ENCODE measurements around the gene AKT3.
"Not testable (repeated sequence)": the region's sequence is repeated elsewhere in the genome, so short reads cannot be mapped to it uniquely, and the experiment has no call there.

The AKT3 gene

DNA sequence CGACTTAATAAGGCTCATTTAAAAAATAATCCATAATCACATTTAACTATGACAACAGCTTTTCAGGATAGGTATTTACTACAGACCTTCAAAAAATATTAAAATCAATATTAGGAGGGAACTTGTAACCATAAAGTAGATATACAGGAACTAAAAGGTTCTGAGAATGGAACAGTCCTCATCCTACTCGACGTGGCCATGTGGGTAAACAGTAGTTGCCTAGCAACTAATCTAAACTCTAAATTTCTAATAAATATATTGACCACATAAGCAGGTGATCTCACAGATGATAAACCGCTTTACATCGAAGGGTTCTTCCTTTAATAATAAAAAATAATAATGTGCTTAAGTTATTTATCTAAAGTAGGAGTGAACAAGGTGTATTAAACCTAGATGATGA lies 7.9 kb downstream of the AKT3 start:
- in situ Hi-C loops (cut with MboI; ENCODE audit: low sequenced_read_pairs), result no loop called here

- in situ Hi-C loops (cut with MboI; ENCODE audit: low sequenced_read_pairs), result no loop called here
Measured at GRCh38 chr1:243841507-243841906, 8.5 kb downstream of the AKT3 start.

DNA sequence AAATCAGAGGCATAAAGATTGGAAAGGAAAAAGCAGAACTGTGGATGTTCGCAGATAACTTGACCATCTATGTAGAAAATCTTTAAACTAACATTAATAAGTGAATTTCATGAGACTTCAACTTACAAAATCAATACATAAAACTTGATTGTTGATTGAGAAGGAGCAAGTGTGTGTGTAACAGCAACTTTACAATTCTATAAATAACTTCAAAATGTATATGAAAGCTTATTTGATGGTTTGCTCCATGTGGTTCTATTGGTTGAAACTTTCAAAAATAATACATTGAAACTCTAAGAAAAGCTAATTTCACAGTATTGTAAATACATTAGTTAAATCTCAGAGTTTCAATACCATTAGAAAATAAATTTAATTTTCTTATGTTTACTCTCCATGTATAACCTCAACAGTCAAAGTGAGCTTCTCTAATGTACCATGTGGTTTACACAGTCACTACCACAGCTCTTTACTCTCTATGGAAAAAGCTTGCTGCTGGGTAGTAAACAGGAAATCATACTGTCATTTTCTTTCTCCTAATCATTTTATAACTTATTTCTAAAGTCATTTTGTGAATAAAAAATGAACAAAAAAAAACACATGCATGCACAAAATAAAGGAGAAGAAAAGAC lies 12.0 kb downstream of the AKT3 start:
- in situ Hi-C loops (cut with MboI; ENCODE audit: low sequenced_read_pairs), result no loop called here

DNA sequence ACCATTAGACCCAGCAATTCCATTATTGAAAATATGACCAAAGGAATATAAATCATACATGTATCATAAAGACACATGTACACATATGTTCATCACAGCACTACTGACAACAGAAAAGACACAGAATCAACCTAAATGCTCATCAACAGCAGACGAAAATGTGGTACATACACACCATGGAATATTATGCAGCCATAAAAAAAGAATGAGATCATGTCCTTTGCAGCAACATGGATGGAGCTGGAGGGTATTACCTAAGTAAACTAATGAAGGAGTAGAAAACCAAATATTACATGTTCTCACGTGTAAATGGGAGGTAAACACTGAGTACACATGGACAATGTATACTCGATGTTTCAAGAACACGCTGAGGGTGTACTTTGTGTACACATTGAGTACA lies 15.9 kb downstream of the AKT3 start:
- in situ Hi-C loops (cut with MboI; ENCODE audit: low sequenced_read_pairs), result no loop called here

DNA sequence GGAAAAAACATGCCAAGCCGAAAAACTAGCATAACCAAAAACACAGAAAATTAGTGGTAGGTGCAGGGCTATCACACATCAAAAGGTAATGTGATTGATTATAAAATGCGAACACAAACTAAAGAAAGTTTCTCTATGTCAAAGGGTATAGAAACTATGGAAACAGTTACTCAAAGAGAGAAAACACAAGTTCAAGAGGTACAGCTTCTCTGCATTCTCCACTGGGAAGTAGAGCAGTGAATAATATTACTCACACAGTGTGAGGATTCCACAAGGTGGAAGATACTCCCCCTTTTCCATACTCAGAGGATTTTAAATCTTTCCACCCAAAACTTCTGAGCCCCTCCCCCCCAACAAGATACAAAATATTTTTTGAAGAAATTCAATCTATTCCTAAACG lies 18.6 kb downstream of the AKT3 start:
- in situ Hi-C loops (cut with MboI; ENCODE audit: low sequenced_read_pairs), result no loop called here

DNA sequence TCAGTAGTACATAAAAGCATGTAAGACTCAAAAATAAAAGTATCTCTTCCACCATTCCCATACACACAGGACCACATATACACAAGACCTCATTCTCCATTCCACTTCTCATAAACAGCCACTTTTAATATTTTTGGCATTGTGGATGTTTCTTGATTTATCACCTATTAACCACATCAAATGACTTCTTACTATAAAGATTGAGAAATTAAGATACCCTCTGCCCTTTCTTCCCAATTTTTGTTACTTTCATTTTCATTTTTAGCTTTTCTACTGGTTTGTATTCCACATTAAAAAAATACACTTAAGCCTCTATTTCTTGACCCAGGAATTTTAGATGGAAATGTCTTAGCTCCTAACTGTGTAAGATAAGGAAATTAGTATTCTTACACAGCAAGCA lies 22.8 kb downstream of the AKT3 start:
- in situ Hi-C loops (cut with MboI; ENCODE audit: low sequenced_read_pairs), result no loop called here

DNA sequence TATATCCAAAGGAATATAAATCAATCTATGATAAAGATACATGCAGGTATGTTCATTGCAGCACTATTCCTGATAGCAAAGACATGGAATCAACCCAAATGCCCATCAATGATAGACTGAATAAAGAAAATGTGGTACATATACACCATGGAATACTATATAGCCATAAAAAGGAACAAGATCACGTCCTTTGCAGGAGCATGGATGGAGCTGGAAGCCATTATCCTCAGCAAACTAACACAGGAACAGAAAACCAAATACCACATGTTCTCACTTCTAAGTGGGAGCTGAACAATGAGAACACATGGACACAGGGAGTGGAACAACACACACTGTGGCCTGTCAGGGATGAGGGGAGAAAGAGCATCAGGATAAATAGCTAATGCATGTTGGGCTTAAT lies 25.1 kb downstream of the AKT3 start:
- in situ Hi-C loops (cut with MboI; ENCODE audit: low sequenced_read_pairs), result not testable (repeated sequence)

- in situ Hi-C loops (cut with MboI; ENCODE audit: low sequenced_read_pairs), result no loop called here
Measured at GRCh38 chr1:243821177-243821680, 28.8 kb downstream of the AKT3 start.

DNA sequence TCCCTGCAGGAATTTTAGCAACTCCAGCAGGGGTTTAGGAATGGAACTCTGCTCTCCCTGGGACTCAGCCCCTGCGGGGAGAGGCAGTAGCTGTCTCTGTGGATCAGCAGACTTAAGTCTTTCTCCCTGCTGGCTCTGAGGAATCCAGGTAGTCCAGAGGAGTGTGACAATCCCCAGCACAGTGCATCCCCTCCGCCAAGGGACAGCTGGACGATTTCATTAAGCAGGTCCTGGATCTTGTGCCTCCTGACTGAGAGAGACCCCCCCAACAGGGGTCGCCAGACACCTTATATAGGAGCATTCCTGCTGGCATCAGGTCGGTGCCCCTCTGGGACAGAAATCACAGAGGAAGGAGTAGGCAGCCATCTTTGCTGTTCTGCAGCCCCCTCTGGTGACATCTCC lies 30.6 kb downstream of the AKT3 start:
- in situ Hi-C loops (cut with MboI; ENCODE audit: low sequenced_read_pairs), result no loop called here

- in situ Hi-C loops (cut with MboI; ENCODE audit: low sequenced_read_pairs), result no loop called here
Measured at GRCh38 chr1:243818978-243819377, 31.1 kb downstream of the AKT3 start.

GRCh38 chr1:243814718-243815117 lies 35.3 kb downstream of the AKT3 start:
- in situ Hi-C loops (cut with MboI; ENCODE audit: low sequenced_read_pairs), result no loop called here

GRCh38 chr1:243807346-243807745 lies 42.7 kb downstream of the AKT3 start:
- in situ Hi-C loops (cut with MboI; ENCODE audit: low sequenced_read_pairs), result not testable (repeated sequence)

DNA sequence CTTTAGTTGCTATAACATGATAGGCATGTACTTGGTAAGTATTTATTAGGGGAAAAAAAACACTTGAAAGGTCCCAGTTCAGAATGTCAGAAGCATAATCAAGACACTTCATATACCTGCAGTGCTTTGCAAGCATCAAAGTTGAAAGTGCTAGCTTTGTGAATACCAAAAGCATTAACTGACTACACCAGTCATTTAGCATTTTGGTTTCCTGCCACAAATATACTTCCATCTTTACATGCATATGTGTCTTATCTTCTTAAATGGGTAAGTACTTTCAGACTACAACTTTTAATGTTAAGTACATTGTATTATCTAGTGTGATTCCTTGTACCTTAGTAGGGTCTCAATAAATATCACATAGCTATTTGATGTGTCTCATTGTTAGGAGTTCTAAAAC lies 43.7 kb downstream of the AKT3 start:
- in situ Hi-C loops (cut with MboI; ENCODE audit: low sequenced_read_pairs), result no loop called here

- in situ Hi-C loops (cut with MboI; ENCODE audit: low sequenced_read_pairs), result no loop called here
Measured at GRCh38 chr1:243802736-243803135, 47.3 kb downstream of the AKT3 start.

GRCh38 chr1:243801378-243801777 lies 48.7 kb downstream of the AKT3 start:
- in situ Hi-C loops (cut with MboI; ENCODE audit: low sequenced_read_pairs), result no loop called here

DNA sequence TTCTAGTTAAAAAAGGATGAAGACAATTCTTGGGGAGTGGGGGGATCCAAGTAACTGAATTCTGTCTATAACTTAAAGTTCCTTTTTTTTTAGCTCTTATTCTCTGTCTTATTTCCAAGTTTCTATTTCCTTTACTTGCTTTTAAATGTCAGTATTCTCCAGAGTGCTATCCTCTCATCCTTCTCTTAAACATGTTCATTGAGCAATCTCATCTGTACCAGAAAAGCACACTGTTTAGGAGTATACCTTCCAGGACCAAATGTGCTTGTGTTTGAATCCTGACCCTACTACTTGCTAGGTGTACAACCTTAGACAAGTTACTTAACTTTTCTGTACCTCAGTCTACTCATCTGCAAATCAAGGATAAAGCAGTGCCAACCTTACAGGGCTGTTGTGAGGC lies 50.1 kb downstream of the AKT3 start:
- in situ Hi-C loops (cut with MboI; ENCODE audit: low sequenced_read_pairs), result no loop called here

DNA sequence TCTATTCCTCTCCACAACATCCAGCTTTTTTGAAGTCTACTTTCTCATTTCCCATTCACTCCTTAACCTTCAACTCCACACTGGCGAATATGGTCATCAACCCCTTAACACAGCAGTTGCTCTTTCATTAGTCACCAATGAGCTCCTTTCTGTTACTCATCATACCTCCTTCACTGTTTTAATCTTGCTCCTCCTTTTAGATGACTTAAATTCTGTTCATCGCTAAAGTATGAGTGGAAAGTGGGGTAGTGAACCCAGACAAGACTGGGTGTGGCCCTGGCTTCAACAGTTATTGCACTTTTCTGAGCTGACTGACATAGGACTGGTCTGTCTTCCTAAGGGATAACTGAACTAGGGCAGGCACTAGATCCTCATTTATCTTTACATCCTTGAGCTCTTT lies 51.3 kb downstream of the AKT3 start:
- in situ Hi-C loops (cut with MboI; ENCODE audit: low sequenced_read_pairs), result no loop called here

DNA sequence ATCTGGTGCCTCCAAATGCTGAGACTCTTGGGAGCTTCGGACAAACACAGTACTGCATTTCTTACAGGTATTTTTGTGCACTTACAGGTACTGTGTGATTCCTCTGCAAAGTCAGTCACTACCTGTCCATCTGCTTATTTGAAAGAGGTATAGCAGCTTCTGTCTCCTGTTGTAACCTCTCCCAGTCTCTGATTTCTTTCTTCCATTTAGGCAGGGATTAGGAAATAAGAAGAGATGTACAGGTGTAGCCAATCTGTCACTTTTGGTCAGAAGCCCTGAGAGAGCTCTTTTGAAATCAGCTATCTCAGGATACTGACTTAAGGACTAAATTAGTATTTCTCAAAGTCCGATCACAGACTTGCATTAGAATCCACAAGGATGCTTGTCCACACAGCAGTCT lies 54.0 kb downstream of the AKT3 start:
- in situ Hi-C loops (cut with MboI; ENCODE audit: low sequenced_read_pairs), result no loop called here

- in situ Hi-C loops (cut with MboI; ENCODE audit: low sequenced_read_pairs), result no loop called here
Measured at GRCh38 chr1:243793298-243793697, 56.7 kb downstream of the AKT3 start.

- in situ Hi-C loops (cut with MboI; ENCODE audit: low sequenced_read_pairs), result no loop called here
Measured at GRCh38 chr1:243792891-243793290, 57.2 kb downstream of the AKT3 start.

DNA sequence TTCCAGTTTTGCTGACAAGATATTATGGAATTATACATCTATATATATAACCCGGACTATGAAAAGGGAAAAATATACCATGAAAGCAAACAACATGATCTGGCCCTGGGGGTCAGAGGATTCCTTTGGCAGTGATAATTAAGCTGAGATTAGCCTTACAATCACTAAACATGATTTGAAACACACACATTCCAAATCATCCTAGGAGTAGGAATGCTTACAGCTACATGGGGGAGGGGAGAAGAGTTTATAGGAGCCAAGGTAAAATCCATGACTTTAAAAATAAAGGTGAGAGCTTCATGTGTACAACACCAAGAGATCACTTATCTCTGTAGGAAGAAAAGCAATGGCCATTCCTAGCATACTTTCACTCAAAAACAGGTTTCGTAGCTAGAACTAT lies 57.6 kb downstream of the AKT3 start:
- in situ Hi-C loops (cut with MboI; ENCODE audit: low sequenced_read_pairs), result no loop called here

DNA sequence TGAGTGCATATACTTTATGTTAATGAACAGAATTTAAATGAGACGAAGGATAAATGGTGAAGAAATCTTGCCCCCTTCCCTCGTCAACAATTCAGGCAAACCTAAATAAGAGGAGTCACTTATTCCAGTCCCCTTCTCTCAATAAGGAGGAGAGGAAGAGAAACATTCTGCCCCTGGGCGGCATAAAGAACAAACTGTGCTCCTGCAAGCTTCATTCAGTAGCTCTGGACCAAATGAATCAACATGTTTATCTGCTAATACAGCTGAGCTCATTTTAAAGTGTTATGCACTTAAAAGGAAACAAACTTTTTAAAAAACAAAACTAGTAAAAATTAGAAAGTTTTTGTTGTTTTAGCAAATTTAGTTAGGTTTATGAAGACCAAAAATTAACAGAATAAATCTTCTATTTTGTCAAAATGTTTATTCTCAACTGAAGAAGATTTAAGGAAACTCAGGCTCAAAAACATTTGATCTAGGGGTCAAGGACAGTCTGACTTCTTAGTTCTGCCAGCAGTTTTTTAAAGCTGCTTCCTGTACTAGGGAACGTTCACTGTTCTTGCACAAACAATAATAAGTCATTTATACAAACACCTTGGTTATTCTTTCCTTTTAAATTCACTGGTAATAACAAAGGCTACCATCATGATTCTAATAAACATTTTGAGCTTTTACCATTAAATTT lies 58.3 kb downstream of the AKT3 start:
- in situ Hi-C loops (cut with MboI; ENCODE audit: low sequenced_read_pairs), result no loop called here

DNA sequence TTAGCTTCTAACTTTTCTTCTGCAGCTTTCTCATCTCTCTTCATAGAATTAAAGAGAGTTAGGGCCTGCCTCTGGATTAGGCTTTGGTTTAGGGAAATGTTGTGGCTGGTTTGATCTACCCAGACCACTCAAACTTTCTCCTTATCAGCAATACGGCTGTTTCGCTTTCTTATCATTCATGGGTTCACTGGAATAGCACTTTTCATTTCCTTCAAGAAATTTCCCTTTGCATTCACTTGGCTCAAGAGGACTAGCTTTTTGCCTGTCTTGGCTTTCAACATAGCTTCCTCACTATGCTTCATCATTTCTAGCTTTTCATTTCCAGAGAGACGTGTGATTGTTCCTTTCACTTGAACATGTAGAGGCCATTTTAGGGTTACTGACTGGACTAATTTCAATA lies 59.6 kb downstream of the AKT3 start:
- in situ Hi-C loops (cut with MboI; ENCODE audit: low sequenced_read_pairs), result no loop called here

Measured in hTERT RPE-1 (cell line).